H1 (cell line): ENCODE data around the gene LCOR. TPM values are rescaled to one million over a fixed set of nuclear protein-coding genes. Genes with fewer than 3 reads are reported as not detected.

Experiments
- CTCF ChIA-PET: fragments of 300-600 bp; sonication (Branson Sonifier 250); formaldehyde crosslinking; loops from one replicate; lab custom pipeline; 2021; ENCODE audit not compliant: partially characterized antibody; lab: Charles Lee
- POLR2A ChIA-PET: fragments of 300-600 bp; sonication (Branson Sonifier 250); formaldehyde crosslinking; loops from one replicate; lab custom pipeline; 2021; ENCODE audit warnings: inconsistent platforms; ENCODE audit not compliant: partially characterized antibody; lab: Charles Lee
- DNase-seq, 2 experiments: peaks; one replicate each; pipeline versions ENCODE4 v3.0.0 to v3.0.0-alpha.2; 2010 to 2022; ENCODE audit warnings: low spot score in 2 of 2, low read depth in 1 of 2, mixed read lengths in 1 of 2
- FAIRE-seq: peaks from 2 replicates; lab custom pipeline; 2011; peaks lifted over from hg19 to GRCh38; lab: Jason Lieb, UNC
- H2AFZ ChIP-seq: 2 replicates; pipeline ENCODE4 v1.8.1; 2012; ENCODE audit warnings: low read length, inconsistent platforms
- H2AK5ac ChIP-seq: 2 replicates; pipeline ENCODE4 v1.6.1; 2013; ENCODE audit warnings: low read depth, low read length
- H2BK120ac ChIP-seq: replicated peaks from 2 replicates; pipeline ENCODE3; 2013; ENCODE audit warnings: low read depth, low read length, inconsistent platforms
- H2BK12ac ChIP-seq: 2 replicates; pipeline ENCODE4 v1.6.1; 2013; ENCODE audit warnings: low read depth, low read length
- H2BK15ac ChIP-seq: 2 replicates; pipeline ENCODE4 v1.6.1; 2013; ENCODE audit warnings: low read length
- H2BK20ac ChIP-seq: 2 replicates; pipeline ENCODE4 v1.6.1; 2013; ENCODE audit warnings: low read length
- H2BK5ac ChIP-seq: 2 replicates; pipeline ENCODE4 v1.6.1; 2013; ENCODE audit warnings: low read depth, low read length
- H3K14ac ChIP-seq: 2 replicates; pipeline ENCODE4 v1.6.1; 2013; ENCODE audit warnings: inconsistent platforms; ENCODE audit not compliant: insufficient read length
- H3K18ac ChIP-seq: 2 replicates; pipeline ENCODE4 v1.6.1; 2013; ENCODE audit warnings: low read length; ENCODE audit errors: extremely low read depth
- H3K23ac ChIP-seq: 2 replicates; pipeline ENCODE4 v1.6.1; 2013; ENCODE audit warnings: inconsistent platforms; ENCODE audit not compliant: insufficient read length
- H3K23me2 ChIP-seq: 2 replicates; pipeline ENCODE4 v1.6.1; 2013; ENCODE audit warnings: low read depth, low read length
- H3K27ac ChIP-seq: 2 replicates; pipeline ENCODE4 v1.6.1; 2011; ENCODE audit warnings: low read depth, low read length, inconsistent platforms
- H3K27me3 ChIP-seq, 4 experiments: replicated peaks in 1 of 4; 1 replicate in 1 of 4; 2 replicates in 3 of 4; pipeline versions ENCODE4 v1.6.1 to v1.8.1; 2011 to 2013; ENCODE audit warnings: low read length in 3 of 4, mild to moderate bottlenecking in 3 of 4, inconsistent platforms in 2 of 4, mixed read lengths in 2 of 4, moderate library complexity in 1 of 4; ENCODE audit not compliant: control insufficient read depth in 3 of 4, insufficient read depth in 3 of 4; ENCODE audit errors: extremely low read depth in 1 of 4
- H3K36me3 ChIP-seq, 4 experiments: 2 replicates each; pipeline versions ENCODE4 v1.6.1 to v1.8.1; 2011 to 2013; ENCODE audit warnings: mild to moderate bottlenecking in 4 of 4, low read length in 3 of 4, moderate library complexity in 2 of 4, control low read depth in 1 of 4, inconsistent platforms in 1 of 4; ENCODE audit not compliant: insufficient read depth in 4 of 4, control insufficient read depth in 2 of 4
- H3K4ac ChIP-seq: replicated peaks from 2 replicates; pipeline ENCODE3; 2013; ENCODE audit warnings: low read length, low read depth, mixed read lengths, inconsistent platforms; ENCODE audit not compliant: insufficient read length
- H3K4me1 ChIP-seq, 4 experiments: replicated peaks in 1 of 4; 1 replicate in 1 of 4; 2 replicates in 3 of 4; pipeline versions ENCODE4 v1.6.1 to v1.8.1; 2011 to 2013; ENCODE audit warnings: low read length in 3 of 4, inconsistent platforms in 2 of 4, mixed read lengths in 1 of 4; ENCODE audit not compliant: insufficient read depth in 4 of 4, control insufficient read depth in 3 of 4
- H3K4me2 ChIP-seq, 2 experiments: 2 replicates each; pipeline versions ENCODE4 v1.6.1 to v1.8.1; 2011 to 2013; ENCODE audit warnings: low read depth in 2 of 2, low read length in 2 of 2, control low read depth in 1 of 2, inconsistent platforms in 1 of 2, mild to moderate bottlenecking in 1 of 2; ENCODE audit not compliant: insufficient read depth in 1 of 2
- H3K4me3 ChIP-seq, 4 experiments: fragments of 200-600, 300-600 bp in 1 of 4; sonication (generic), shearing (Covaris generic), sonication (Bioruptor Twin) in 1 of 4; 2 replicates each; pipeline versions ENCODE4 v1.5.1 to v1.8.1; 2011 to 2016; ENCODE audit warnings: low read length in 4 of 4, low read depth in 3 of 4, control low read depth in 2 of 4, inconsistent platforms in 2 of 4, mild to moderate bottlenecking in 2 of 4, mixed read lengths in 1 of 4, moderate library complexity in 1 of 4; ENCODE audit not compliant: insufficient read depth in 2 of 4; ENCODE audit errors: extremely low read depth in 1 of 4
- H3K56ac ChIP-seq: replicated peaks from 2 replicates; pipeline ENCODE3; 2013; ENCODE audit warnings: low read depth, mild to moderate bottlenecking, mixed read lengths, low read length, inconsistent platforms; ENCODE audit not compliant: insufficient read length
- H3K79me1 ChIP-seq: 2 replicates; pipeline ENCODE4 v1.6.1; 2013; ENCODE audit warnings: low read depth, low read length, control low read depth
- H3K79me2 ChIP-seq, 2 experiments: 2 replicates each; pipeline versions ENCODE4 v1.6.1 to v1.8.1; 2012 to 2013; ENCODE audit warnings: low read length in 2 of 2, mild to moderate bottlenecking in 2 of 2, inconsistent platforms in 1 of 2; ENCODE audit not compliant: insufficient read depth in 2 of 2, control insufficient read depth in 1 of 2
- H3K9ac ChIP-seq, 4 experiments: replicated peaks in 1 of 4; 1 replicate in 1 of 4; 2 replicates in 3 of 4; pipeline versions ENCODE4 v1.6.1 to v1.8.1; 2011 to 2013; ENCODE audit warnings: low read depth in 3 of 4, low read length in 3 of 4, control low read depth in 2 of 4, mild to moderate bottlenecking in 2 of 4, moderate library complexity in 2 of 4, inconsistent platforms in 1 of 4; ENCODE audit errors: extremely low read depth in 1 of 4
- H3K9me3 ChIP-seq, 2 experiments: 2 replicates each; pipeline versions ENCODE4 v1.6.1 to v1.8.1; 2012 to 2013; ENCODE audit warnings: mild to moderate bottlenecking in 2 of 2, moderate library complexity in 2 of 2, control low read depth in 1 of 2, inconsistent platforms in 1 of 2, low read depth in 1 of 2, low read length in 1 of 2, mixed read lengths in 1 of 2; ENCODE audit not compliant: insufficient read depth in 2 of 2
- H4K20me1 ChIP-seq, 2 experiments: replicated peaks in 1 of 2; 2 replicates each; pipeline versions ENCODE3 to v1.8.1; 2011 to 2013; ENCODE audit warnings: inconsistent platforms in 2 of 2, low read length in 2 of 2, mild to moderate bottlenecking in 1 of 2; ENCODE audit not compliant: insufficient read depth in 2 of 2, control insufficient read depth in 1 of 2
- H4K5ac ChIP-seq: 2 replicates; pipeline ENCODE4 v1.6.1; 2013; ENCODE audit warnings: low read length, low read depth, mixed read lengths, inconsistent platforms; ENCODE audit not compliant: insufficient read length
- H4K8ac ChIP-seq: 2 replicates; pipeline ENCODE4 v1.8.0; 2013; ENCODE audit warnings: mild to moderate bottlenecking, moderate library complexity, low read length, inconsistent platforms; ENCODE audit not compliant: insufficient read depth; ENCODE audit errors: extremely low read depth
- H4K91ac ChIP-seq: replicated peaks from 2 replicates; pipeline ENCODE3; 2013; ENCODE audit warnings: low read length, mixed read lengths, inconsistent platforms; ENCODE audit not compliant: insufficient read length
- CBX8 ChIP-seq: fragments of 300-800, 300-1000 bp; sonication (generic); IDR thresholded peaks from 2 replicates; pipeline ENCODE4 v1.7.1; 2016; ENCODE audit warnings: low read depth, low read length, borderline replicate concordance
- CHD1 ChIP-seq: IDR thresholded peaks from 2 replicates; pipeline ENCODE4 v1.6.1; 2012; ENCODE audit warnings: low read depth, low read length, improper control_type of control experiment
- EZH2 ChIP-seq: fragments of 200-600 bp; sonication (generic); IDR thresholded peaks from 2 replicates; pipeline ENCODE4 v1.7.1; 2012; ENCODE audit warnings: low read depth, mild to moderate bottlenecking, moderate library complexity, low read length, inconsistent platforms; ENCODE audit not compliant: severe bottlenecking
- JUN ChIP-seq: IDR thresholded peaks from 2 replicates; pipeline ENCODE4 v1.6.1; 2011; ENCODE audit warnings: low read depth, mild to moderate bottlenecking, improper control_type of control experiment, low read length
- KDM4A ChIP-seq: IDR thresholded peaks from one replicate; pipeline ENCODE4 v1.7.1; 2012; ENCODE audit warnings: low read depth, mild to moderate bottlenecking, moderate library complexity, low read length, inconsistent platforms; ENCODE audit not compliant: severe bottlenecking
- RAD21 ChIP-seq, 2 experiments: IDR thresholded peaks in 1 of 2; conservative IDR thresholded peaks in 1 of 2; 2 replicates each; pipeline ENCODE4 v1.6.1; 2011; ENCODE audit warnings: low read depth in 2 of 2, low read length in 2 of 2, improper control_type of control experiment in 1 of 2, inconsistent platforms in 1 of 2, mild to moderate bottlenecking in 1 of 2, moderate library complexity in 1 of 2
- SP4 ChIP-seq: IDR thresholded peaks from 2 replicates; pipeline ENCODE4 v1.6.1; 2012; ENCODE audit warnings: low read length, inconsistent platforms
- SUZ12 ChIP-seq: fragments of 200-600 bp; sonication (generic); IDR thresholded peaks from 2 replicates; pipeline ENCODE4 v1.6.1; 2012; ENCODE audit warnings: mild to moderate bottlenecking, inconsistent platforms, low read length, moderate library complexity, mixed read lengths
- TAF1 ChIP-seq: IDR thresholded peaks from 2 replicates; pipeline ENCODE4 v1.6.1; 2011; ENCODE audit warnings: mild to moderate bottlenecking, low read depth, low read length
- USF2 ChIP-seq: IDR thresholded peaks from 2 replicates; pipeline ENCODE4 v1.6.1; 2011; ENCODE audit warnings: low read length, improper control_type of control experiment
- WGBS, 2 experiments: shearing (Covaris generic) in 1 of 2; methylation state at CpG; one replicate each; pipeline versions ENCODE4 v1.1.6 to v1.1.7; 2013 to 2015; ENCODE audit warnings: low lambda C conversion rate in 2 of 2, mixed read lengths in 2 of 2, inconsistent platforms in 1 of 2, low coverage in 1 of 2, missing lambda C conversion rate in 1 of 2; ENCODE audit not compliant: insufficient replicate concordance in 2 of 2, insufficient coverage in 1 of 2, insufficient read length in 1 of 2; ENCODE audit errors: extremely low coverage in 1 of 2, missing lambda C conversion rate in 1 of 2; 5-methylcytosine and 5-hydroxymethylcytosine counted together
- polyA plus RNA-seq, 7 experiments: library from polyadenylated mRNA; depleted of rRNA in 3 of 7; stranded (reverse) in 5 of 7; unstranded in 2 of 7; fragments of >200 nt in 5 of 7; fragments of 200-250 nt in 2 of 7; gene quantifications; 1 replicate in 5 of 7; 2 replicates in 1 of 7; 4 replicates in 1 of 7; pipeline versions ENCODE4 v1.2.1 to v1.2.3, GENCODE V29; 2011 to 2013; ENCODE audit warnings: missing spikeins in 2 of 7, mixed read lengths in 2 of 7
- total RNA-seq: library from RNA; stranded (reverse); fragmentation: NEBNext Ultra II Directional; extraction: Animal tissue kit (Norgen Biotek cat#: 25700); gene quantifications from 2 replicates; pipeline ENCODE4 v1.2.1, GENCODE V29; 2021
- TF ChIP-seq, protein P1 (sequence below): IDR thresholded peaks from 2 replicates; pipeline ENCODE4 v1.6.1; 2012; ENCODE audit warnings: inconsistent platforms
- TF ChIP-seq, protein P2 (sequence below): IDR thresholded peaks from 2 replicates; pipeline ENCODE4 v1.6.1; 2011; ENCODE audit warnings: low read depth, mild to moderate bottlenecking, low read length; ENCODE audit not compliant: insufficient read depth

LCOR gene
- total and polyA plus RNA-seq, 2 of the 8 experiments (the other 6 are each of a cell fraction or from before 2014, with no cell fraction given) = 4.7 to 25.5 TPM

GRCh38 chr10:96891840-96892239 lies 59.7 kb downstream of the LCOR start:
- H2BK20ac ChIP-seq = no peak overlapping the region
- no peak for FAIRE-seq
- H3K4ac ChIP-seq = no peak overlapping the region
- H2AFZ ChIP-seq = no peak overlapping the region
- no peak overlapping the region for H4K5ac ChIP-seq
- H3K27ac ChIP-seq = no peak overlapping the region
- no peak overlapping the region for H4K8ac ChIP-seq
- no peak overlapping the region for H2BK12ac ChIP-seq
- no peaks in the 10 kb centered on the region for H3K79me1 ChIP-seq
- H2BK120ac ChIP-seq = no peak overlapping the region
- H3K9ac ChIP-seq = no peak overlapping the region
- no peak overlapping the region for H3K14ac ChIP-seq
- H3K18ac ChIP-seq = no peak overlapping the region
- H2BK5ac ChIP-seq = no peak overlapping the region
- no peak overlapping the region for H3K4me3 ChIP-seq
- H2AK5ac ChIP-seq = no peak overlapping the region
- H3K56ac ChIP-seq = no peak overlapping the region
- WGBS, 2 experiments = 86% methylated on average over 4 of the region's 4 CpGs; no CpG with 5 or more reads in 1 of the 2 experiments
- H3K36me3 ChIP-seq = peaks cover 0 to 5% (median 0%) of the 10 kb centered on the region in 4 experiments; a peak in 1 of 8 replicates
- ChIA-PET CTCF (interaction anchor here (1.1 kb wide), 1 partner anchor 20 kb away, joined by 3 read pairs; no protein-coding TSS in a partner anchor), POLR2A (no interaction called here)
- peaks cover 0 to 2% of the 10 kb centered on the region in 2 experiments; a peak in 1 of 4 replicates for H3K9me3 ChIP-seq
- no peak overlapping the region for H3K23ac ChIP-seq
- peaks cover 0 to 4% (median 2%) of the 10 kb centered on the region in 4 experiments; a peak in 2 of 7 replicates for H3K4me1 ChIP-seq
- peaks cover 0 to 89% of the 10 kb centered on the region in 2 experiments; a peak in 2 of 4 replicates for H3K79me2 ChIP-seq
- no peak overlapping the region for H2BK15ac ChIP-seq
- H3K27me3 ChIP-seq = no peaks in the 10 kb centered on the region
- no peak overlapping the region for H4K91ac ChIP-seq
- DNase-seq = no peak
- no peak overlapping the region for H3K4me2 ChIP-seq
- H3K23me2 ChIP-seq = no peaks in the 10 kb centered on the region
- H4K20me1 ChIP-seq = peaks cover 2% of the 10 kb centered on the region in 2 experiments
- TF ChIP-seq SP4 (no peak), KDM4A (no peak), TAF1 (no peak), RAD21 (IDR thresholded peaks at IDR 0.05 in 1 of 2, conservative IDR thresholded peaks at IDR 0.05 in 1 of 2; ENCODE audit: low read depth in 2 of 2, low read length in 2 of 2) (no peak), SUZ12 (no peak), CBX8 (no peak), JUN (no peak), CHD1 (no peak), EZH2 (no peak), USF2 (no peak)
- TF ChIP-seq, protein P1, sequence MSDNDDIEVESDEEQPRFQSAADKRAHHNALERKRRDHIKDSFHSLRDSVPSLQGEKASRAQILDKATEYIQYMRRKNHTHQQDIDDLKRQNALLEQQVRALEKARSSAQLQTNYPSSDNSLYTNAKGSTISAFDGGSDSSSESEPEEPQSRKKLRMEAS = no peak
- TF ChIP-seq, protein P2, sequence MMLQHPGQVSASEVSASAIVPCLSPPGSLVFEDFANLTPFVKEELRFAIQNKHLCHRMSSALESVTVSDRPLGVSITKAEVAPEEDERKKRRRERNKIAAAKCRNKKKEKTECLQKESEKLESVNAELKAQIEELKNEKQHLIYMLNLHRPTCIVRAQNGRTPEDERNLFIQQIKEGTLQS = no peak
